Fibroblast of pulmonary artery (primary cell): ENCODE data around the gene CAMKK2.
"Not testable (repeated sequence)": the region's sequence is repeated elsewhere in the genome, so short reads cannot be mapped to it uniquely, and the experiment has no call there.

Experiments
- DNase-seq: peaks from one replicate; pipeline ENCODE4 v3.0.0-alpha.2; 2010; ENCODE audit warnings: low read depth
- H3K4me3 ChIP-seq: replicated peaks from 2 replicates; pipeline ENCODE4 v1.5.1; 2011; ENCODE audit warnings: low read depth, mild to moderate bottlenecking, control low read depth, low read length, moderate library complexity
- TF ChIP-seq, protein P1 (sequence below): IDR thresholded peaks from 2 replicates; pipeline ENCODE4 v1.5.1; 2011; ENCODE audit warnings: mild to moderate bottlenecking, control low read depth, low read length, inconsistent platforms; ENCODE audit errors: missing control alignments

CAMKK2 gene

GRCh38 chr12:121264135-121264534 is 32.4 kb downstream of the CAMKK2 start:
- DNase-seq, result no peak
- H3K4me3 ChIP-seq, result no peak overlapping the region
- TF ChIP-seq, protein P1, sequence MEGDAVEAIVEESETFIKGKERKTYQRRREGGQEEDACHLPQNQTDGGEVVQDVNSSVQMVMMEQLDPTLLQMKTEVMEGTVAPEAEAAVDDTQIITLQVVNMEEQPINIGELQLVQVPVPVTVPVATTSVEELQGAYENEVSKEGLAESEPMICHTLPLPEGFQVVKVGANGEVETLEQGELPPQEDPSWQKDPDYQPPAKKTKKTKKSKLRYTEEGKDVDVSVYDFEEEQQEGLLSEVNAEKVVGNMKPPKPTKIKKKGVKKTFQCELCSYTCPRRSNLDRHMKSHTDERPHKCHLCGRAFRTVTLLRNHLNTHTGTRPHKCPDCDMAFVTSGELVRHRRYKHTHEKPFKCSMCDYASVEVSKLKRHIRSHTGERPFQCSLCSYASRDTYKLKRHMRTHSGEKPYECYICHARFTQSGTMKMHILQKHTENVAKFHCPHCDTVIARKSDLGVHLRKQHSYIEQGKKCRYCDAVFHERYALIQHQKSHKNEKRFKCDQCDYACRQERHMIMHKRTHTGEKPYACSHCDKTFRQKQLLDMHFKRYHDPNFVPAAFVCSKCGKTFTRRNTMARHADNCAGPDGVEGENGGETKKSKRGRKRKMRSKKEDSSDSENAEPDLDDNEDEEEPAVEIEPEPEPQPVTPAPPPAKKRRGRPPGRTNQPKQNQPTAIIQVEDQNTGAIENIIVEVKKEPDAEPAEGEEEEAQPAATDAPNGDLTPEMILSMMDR, result no peak

- TF ChIP-seq, protein P1, result no peak
- DNase-seq, result no peak
- H3K4me3 ChIP-seq, result no peak overlapping the region
These were observed 33.1 kb downstream of the CAMKK2 start for GRCh38 chr12:121263206-121263935.

DNA sequence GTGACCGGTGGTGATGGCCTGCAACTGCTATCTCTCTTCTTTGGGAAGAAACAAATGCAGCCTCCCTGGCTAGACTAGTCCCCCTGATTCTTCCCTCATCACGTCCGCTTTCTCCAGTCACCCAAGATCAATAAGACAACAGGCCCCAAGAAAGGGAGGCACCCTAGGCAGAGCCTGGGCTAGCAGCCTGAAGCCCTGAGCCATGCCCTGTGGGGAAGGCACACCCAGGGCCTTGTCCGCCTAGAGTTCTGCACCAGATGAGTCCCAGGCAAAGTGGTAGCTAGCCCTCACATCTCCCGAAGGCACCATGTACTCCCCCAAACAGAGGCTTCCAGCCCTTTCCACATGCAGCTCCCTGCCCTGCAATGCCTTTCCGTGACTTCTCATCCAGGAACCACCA is 35.1 kb downstream of the CAMKK2 start:
- DNase-seq, result no peak
- no peak overlapping the region for H3K4me3 ChIP-seq
- TF ChIP-seq, protein P1, result no peak

GRCh38 chr12:121260091-121260490 is 36.4 kb downstream of the CAMKK2 start:
- TF ChIP-seq, protein P1, result no peak
- DNase-seq, result no peak
- no peak overlapping the region for H3K4me3 ChIP-seq

DNA sequence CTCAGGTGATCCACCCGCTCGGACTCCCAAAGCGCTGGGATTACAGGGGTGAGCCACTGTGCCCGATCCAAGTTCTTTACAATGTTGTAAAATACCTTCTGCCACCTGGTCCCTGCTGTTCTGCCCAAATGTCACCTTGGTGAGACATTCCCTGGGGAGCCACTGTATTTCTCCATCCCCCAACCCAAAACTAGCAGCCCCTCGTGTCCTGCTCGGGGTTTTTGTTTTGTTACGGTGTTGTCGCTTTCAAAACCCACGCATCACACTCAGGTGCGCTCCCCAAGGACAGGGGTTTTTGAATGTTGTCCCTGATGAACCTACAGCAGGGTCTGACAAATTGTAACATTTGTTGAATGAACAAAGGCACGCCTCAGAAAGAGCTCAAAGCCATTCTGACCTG is 37.4 kb downstream of the CAMKK2 start:
- no peak for DNase-seq
- no peak overlapping the region for H3K4me3 ChIP-seq
- TF ChIP-seq, protein P1, result no peak

DNA sequence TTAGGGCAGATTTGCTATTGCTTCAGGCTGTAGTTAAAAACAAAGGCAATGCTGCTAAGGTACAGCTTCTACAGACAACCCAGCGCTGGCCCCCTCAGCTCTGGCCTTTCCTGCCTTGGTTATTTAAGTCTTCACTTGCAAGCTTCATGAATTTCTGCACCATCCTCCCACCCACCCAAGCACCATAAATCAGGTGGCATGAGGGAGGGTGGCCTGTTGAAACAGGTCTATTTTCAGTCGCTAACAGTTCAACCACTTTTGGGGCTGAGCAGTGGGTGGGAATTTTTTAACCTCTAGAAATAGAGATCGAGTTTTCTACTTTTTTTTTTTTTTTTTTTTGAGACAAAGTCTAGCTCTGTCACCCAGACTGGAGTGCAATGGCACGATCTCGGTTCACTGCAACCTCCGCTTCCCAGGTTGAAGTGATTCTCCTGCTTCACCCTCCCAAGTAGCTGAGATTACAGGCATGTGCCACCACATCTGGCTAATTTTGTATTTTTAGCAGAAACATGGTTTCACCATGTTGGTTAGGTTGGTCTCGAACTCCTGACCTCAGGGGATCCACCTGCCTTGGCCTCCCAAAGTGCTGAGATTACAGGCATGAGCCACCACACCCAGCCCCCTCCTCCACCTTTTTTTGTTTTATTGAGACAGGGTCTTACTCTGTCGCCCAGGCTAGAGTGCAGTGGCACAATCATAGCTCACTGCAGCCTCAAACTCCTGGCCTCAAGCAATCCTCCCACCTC is 38.6 kb downstream of the CAMKK2 start:
- DNase-seq, H3K4me3 ChIP-seq: not testable (repeated sequence)

DNA sequence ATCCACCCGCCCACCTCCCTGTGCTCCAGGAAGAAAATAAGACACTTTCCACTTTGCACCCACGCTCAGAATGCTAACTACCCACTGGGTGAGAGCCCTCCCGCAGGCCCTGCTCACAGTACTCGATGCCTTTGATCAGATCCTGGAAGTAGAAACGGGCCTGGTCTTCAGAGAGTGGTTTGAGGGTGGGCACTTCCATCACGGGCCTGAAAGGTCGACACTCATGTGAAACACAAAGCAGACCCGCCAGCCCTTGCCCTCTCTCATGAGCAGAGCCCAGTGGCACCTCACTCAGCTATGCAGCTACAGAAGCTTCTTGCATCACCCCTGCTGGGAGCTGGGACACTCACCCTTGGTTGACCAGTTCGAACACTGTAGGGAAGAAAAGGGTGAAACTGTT is 41.1 kb downstream of the CAMKK2 start:
- H3K4me3 ChIP-seq, result no peak overlapping the region
- no peak for DNase-seq
- TF ChIP-seq, protein P1, result no peak
